Suprapubic skin (tissue), 4 donors: ENCODE data around the gene C2CD4D.

Experiments used
- CTCF ChIP-seq, 2 donors: fragments of 200-600 bp in 1 of 2; fragments of 450-650 bp in 1 of 2; sonication (generic) in 1 of 2; IDR thresholded peaks; one replicate each; pipeline ENCODE4 v1.5.1; 2016 to 2019; ENCODE audit warnings: antibody characterized with exemption in 2 of 2, mild to moderate bottlenecking in 1 of 2, moderate library complexity in 1 of 2
- EP300 ChIP-seq: sonication (generic); formaldehyde crosslinking; IDR thresholded peaks from one replicate; pipeline ENCODE4 v1.6.1; 2017; ENCODE audit warnings: antibody characterized with exemption
- POLR2A ChIP-seq, 2 donors: fragments of 450-650 bp; IDR thresholded peaks; one replicate each; pipeline ENCODE4 v1.6.1; 2017; ENCODE audit warnings: antibody characterized with exemption in 2 of 2, mild to moderate bottlenecking in 2 of 2, moderate library complexity in 2 of 2
- POLR2AphosphoS5 ChIP-seq, 3 donors: sonication (generic); formaldehyde crosslinking; IDR thresholded peaks; one replicate each; pipeline ENCODE4 v1.6.1; 2017; ENCODE audit warnings: antibody characterized with exemption in 3 of 3

GRCh38 chr1:151888972-151889570 lies 49.5 kb upstream of the C2CD4D start:
- TF ChIP-seq POLR2A (IDR thresholded peaks at IDR 0.05) (no peak), CTCF (IDR thresholded peaks at IDR 0.05) (no peak), EP300 (no peak), POLR2AphosphoS5 (IDR thresholded peaks at IDR 0.05) (no peak)
